SIG-M5 treated with dmso at 0.1 percent for 504 hours (cell line): ENCODE results near the gene GPR161.

ENCODE experiments used
- DNase-seq: peaks from one replicate; lab custom pipeline; 2025; ENCODE audit not compliant: unreplicated experiment; lab: John Stamatoyannopoulos, UW

GPR161 gene

DNA sequence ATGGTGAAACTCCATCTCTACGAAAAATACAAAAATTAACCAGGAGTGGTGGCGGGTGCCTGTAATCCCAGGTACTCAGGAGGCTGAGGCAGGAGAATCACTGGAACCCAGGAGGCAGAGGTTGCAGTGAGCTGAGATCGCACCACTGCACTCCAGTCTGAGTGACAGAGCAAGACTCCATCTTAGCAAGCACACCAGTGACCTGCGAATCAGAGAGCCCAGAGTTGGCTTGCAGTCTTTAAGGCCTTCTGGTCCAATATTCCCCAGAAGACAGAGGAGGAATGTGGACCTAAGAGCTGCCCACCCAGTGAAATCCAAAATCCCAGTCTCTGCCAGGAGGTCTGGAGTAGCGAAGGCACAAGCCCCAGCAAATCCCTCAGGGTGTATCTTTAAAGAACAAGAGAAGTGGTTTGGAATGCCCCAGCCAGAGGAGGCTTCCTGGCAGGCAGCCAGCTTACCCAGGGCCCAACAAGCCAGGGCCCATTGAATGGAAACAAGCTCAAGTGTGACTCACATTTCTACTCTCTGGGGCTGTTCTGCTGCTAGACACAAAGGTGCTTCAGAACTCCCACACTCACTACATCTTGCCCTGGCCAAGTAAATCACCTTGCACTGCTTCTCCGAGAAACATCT, 23.9 kb downstream of the GPR161 start:
- DNase-seq, result no peak

- DNase-seq, result no peak
These were observed 25.7 kb downstream of the GPR161 start for GRCh38 chr1:168110896-168111545.

DNA sequence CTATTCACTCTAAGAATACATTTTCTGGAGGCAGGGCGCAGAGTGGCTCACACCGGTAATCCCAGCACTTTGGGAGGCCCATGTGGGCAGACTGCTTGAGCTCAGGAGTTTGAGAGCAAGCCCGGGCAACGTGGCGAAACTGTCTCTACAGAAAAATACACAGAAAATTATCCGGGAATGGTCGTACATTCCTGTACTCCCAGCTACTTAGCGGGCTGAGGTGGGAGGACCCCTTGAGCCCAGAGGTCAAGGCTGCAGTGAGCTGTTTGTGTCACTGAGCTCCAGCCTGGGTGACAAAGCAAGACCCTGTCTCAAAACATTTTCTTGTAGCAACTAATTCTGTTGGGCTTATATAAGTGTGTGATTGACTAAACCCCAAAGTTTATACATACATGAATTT, 30.5 kb downstream of the GPR161 start:
- no peak for DNase-seq

DNA sequence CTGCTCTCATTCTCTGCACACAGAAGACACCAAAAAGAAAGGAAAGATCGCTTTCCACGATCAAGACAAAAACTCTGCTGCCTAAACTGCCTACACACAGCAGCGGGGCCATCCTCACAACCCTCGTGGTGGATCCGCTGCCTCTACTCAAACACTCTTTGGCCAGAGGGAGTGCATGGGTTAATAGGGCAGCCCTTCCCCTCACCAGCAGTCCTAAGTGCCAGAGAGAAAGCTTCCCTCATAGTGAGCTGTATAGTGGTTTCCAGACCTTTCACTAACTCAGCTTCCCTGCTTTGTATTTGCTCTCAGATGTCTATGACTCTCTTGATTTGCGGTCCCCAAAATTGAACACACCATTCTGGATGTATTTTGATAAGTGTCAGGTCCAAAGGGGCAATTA, 30.9 kb downstream of the GPR161 start:
- DNase-seq, result no peak

DNA sequence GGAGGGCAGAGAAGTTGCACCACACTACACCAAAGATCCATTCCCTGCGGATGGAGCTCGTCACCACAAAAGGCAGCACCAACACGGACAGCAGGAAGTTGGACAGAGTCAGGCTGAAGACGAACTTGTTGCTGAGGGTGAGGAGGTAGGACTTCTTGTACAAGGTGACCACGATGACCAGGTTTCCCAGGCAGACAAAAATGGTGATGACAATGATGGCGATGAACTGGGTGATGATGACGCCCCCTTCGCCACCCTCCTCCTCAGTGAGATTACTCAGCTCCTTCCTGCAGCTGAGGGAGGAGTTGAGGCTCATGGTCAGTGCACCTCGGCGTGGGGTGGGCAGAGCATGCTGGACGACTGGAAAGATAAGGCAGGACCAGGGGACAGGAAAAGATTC, 32.2 kb downstream of the GPR161 start:
- DNase-seq, result no peak

DNA sequence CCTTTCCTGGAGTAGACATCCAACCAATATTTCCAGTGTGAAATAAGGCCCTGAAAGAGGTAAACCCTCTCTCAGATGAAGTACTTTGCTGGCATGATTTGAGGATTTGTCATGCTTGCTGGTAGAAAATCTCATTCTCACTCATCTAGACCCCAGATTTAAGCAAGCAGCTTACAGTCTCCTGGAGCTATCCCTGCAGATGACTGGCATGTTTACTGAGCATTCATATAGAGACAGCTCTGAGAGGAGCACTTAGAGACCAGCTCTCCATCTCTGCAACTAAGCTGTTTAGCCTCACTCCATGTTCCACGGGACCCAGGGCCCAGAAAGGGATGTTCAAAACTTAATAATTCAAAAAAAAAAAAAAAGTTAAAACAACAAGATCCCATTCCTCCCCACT, 34.2 kb downstream of the GPR161 start:
- DNase-seq, result no peak

- DNase-seq, result no peak
These were observed 35.4 kb downstream of the GPR161 start for GRCh38 chr1:168101336-168101735.

GRCh38 chr1:168100315-168101002, 36.3 kb downstream of the GPR161 start:
- DNase-seq, result no peak

DNA sequence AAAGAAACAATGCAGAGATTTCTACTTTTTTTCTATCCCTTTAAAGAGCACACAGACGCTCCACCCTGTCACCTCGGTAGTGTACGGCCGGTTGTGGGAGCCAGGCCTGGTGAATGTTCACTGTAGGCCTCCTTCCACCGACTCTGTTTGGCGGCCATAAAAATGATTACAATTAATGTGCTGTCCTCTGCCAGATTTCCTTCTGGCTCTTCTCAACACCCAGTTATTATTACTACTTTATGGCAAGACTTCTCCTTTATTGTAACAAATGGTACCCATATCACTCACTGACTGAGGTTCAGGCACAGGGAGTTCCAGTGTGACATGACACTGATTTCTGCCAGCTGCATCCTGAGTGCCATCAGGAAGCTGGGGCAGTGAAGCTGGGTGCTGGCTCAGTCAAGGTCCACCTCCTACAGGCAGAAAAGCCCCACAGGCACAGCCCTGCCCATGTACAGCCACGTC, 37.4 kb downstream of the GPR161 start:
- no peak for DNase-seq

- DNase-seq, result no peak
These were observed 38.0 kb downstream of the GPR161 start for GRCh38 chr1:168098534-168099320.

GRCh38 chr1:168097921-168098528, 38.7 kb downstream of the GPR161 start:
- DNase-seq, result no peak

GRCh38 chr1:168096296-168097165, 40.2 kb downstream of the GPR161 start:
- no peak for DNase-seq

DNA sequence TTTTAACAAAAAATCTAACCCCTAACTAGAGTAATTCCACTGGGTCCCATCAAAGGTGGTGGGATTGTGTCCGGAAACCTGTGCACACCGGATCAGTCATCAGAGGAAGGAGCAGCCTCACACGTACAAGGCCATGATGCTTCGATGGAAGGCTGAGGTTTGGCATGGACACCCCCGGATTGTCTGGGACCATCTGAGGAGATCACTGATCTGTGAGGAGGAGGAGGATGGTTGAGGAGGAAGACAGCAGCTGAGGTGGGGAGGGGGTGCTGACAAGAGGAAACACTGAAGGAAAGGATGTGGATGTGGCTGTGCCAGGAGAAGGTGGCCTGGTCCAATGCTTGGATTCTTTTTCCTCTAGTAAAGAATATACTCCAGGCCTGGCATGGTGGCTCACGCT, 41.3 kb downstream of the GPR161 start:
- DNase-seq, result no peak

DNA sequence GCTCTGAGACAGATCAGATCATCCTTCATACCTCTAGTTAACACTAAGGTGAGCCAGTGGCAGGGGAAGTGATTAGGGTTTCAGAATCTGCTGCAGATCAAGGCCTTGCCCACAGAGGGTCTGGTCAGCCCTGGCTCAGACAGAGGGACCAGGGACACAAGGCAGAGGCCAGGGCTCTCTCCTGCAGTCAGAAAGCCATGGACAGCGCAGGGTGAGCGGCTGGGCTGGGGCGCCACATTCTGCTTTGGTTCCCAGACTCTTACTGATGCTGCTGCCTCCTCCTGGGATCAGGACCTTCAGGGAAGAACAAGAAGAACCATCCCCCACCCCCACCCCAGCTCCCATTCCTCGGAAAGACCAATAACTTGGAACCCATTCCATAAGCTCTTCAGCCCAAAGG, 43.1 kb downstream of the GPR161 start:
- DNase-seq, result no peak

GRCh38 chr1:168092566-168093355, 44.0 kb downstream of the GPR161 start:
- no peak for DNase-seq

DNA sequence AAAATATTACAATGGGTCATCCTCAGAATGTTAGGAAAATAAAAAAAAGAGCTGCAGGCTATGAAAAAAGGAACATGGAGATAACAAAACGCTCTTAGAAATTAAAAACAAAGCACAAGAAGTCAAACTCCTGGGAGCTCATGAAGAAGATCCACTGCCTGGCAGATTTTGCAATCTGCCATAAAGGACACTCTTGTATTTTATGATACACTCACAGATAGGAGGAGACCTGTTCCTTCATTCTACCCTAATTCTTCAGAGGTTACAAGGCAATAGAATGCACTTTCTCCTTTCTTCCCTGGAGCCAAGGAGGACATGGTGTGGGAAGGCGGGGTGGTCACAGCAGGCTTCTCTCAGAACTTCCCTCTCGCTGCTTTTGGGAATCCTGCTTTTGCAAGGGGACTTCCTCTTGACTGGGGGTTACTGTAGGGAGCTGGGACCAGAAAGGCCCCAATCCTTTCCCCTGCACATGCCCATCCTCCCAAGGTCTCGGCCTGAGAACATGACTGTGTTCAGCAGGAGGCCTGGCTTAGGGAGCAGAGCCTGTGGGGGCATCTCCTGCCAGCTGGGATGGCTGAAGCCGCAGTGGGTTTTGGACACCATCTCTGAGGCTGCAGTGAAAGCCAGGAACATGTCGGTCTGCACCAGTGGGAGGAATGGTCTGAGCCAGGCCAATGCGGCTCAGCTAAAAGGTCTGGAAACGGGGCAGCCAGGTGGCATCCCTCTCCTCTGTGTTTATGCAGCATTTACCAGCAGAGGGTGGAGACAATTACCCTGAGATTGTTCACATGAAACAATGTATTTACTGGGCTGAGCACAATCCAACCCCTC, 44.8 kb downstream of the GPR161 start:
- no peak for DNase-seq

- no peak for DNase-seq
These were observed 45.7 kb downstream of the GPR161 start for GRCh38 chr1:168091063-168091462.

DNA sequence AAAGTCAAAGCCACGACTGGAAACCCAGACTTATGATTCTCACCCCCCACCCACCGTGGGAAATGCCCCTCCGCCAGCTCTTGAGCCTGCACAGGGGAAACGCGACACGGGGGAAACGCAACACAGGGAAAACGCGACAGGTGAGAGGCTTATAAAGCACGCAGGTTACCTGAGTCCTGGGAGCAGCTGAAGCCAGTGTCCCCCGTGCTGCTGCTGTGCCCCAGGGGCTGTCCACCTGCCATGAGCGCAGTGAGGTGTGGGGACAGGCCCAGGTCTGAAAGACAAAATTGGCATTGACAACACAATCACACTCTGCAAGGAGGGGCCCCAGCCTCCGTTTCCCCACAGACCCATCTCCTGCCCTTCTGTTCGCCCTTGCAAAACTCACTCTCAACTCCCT, 46.3 kb downstream of the GPR161 start:
- DNase-seq, result no peak

DNA sequence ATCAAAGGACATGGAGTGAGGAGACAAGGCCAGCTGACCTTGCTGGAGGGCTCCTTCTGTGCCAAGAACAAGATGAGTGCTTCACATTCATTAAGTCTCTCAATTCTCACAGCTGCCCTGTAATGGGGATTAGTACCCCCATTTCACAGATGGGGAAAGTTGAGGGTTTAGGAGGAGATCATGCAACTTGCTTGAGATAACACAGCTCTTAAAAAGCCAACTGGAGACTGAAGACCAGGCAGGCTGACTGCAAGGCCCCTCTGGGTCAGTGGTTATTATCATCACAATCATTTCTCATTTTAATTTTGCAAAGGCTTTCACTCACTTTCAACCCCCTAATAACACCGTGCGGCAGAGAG, 46.8 kb downstream of the GPR161 start:
- DNase-seq, result no peak
